ENCODE data around the gene KCNH1.

- TF ChIP-seq ZFHX2 (tag by site-specific recombination; conservative IDR thresholded peaks at IDR 0.05) (no peak), REPIN1 (tag by site-specific recombination; IDR thresholded peaks at IDR 0.05; ENCODE audit: low read depth) (no peak), ZNF133 (tag by site-specific recombination; IDR thresholded peaks at IDR 0.05) (no peak), CTCF (tag by site-specific recombination; IDR thresholded peaks at IDR 0.05) (no peak), ZFP41 (tag by site-specific recombination; IDR thresholded peaks at IDR 0.05; ENCODE audit: borderline replicate concordance) (no peak)
Measured at GRCh38 chr1:211014275-211014674, 119.7 kb downstream of the KCNH1 start.

All from HEK293 (cell line).